NCI-H345 treated with DMSO at 0.1 percent for 48 hours (cell line): ENCODE results near the gene NEK9.
"Not testable (repeated sequence)": the region's sequence is repeated elsewhere in the genome, so short reads cannot be mapped to it uniquely, and the experiment has no call there.

Experiments
- DNase-seq: peaks from one replicate; lab custom pipeline; 2025; ENCODE audit not compliant: unreplicated experiment; lab: John Stamatoyannopoulos, UW

NEK9 gene

GRCh38 chr14:75144944-75145343 lies 18.1 kb upstream of the NEK9 start:
- no peak for DNase-seq

GRCh38 chr14:75143761-75144527 lies 17.1 kb upstream of the NEK9 start:
- no peak for DNase-seq

- no peak for DNase-seq
These were observed 15.6 kb upstream of the NEK9 start for GRCh38 chr14:75142494-75142893.

GRCh38 chr14:75141967-75142366 lies 15.1 kb upstream of the NEK9 start:
- no peak for DNase-seq

GRCh38 chr14:75141062-75141461 lies 14.2 kb upstream of the NEK9 start:
- DNase-seq = no peak

GRCh38 chr14:75140620-75141019 lies 13.8 kb upstream of the NEK9 start:
- DNase-seq = no peak

- DNase-seq = no peak
These were observed 12.3 kb upstream of the NEK9 start for GRCh38 chr14:75139185-75139584.

GRCh38 chr14:75138492-75138891 lies 11.6 kb upstream of the NEK9 start:
- DNase-seq = no peak

- no peak for DNase-seq
These were observed 7.8 kb upstream of the NEK9 start for GRCh38 chr14:75134644-75135043.

GRCh38 chr14:75133597-75133996 lies 6.7 kb upstream of the NEK9 start:
- no peak for DNase-seq

- DNase-seq = peak; percentile 43
These were observed 5.7 kb upstream of the NEK9 start for GRCh38 chr14:75132382-75133086.

GRCh38 chr14:75128596-75128990 lies 1.7 kb upstream of the NEK9 start:
- no peak for DNase-seq

- no peak for DNase-seq
These were observed 1.2 kb upstream of the NEK9 start for GRCh38 chr14:75127903-75128595.

GRCh38 chr14:75127474-75127820 lies 599 bp upstream of the NEK9 start:
- not testable (repeated sequence) for DNase-seq

GRCh38 chr14:75126121-75126544 lies 715 bp downstream of the NEK9 start:
- DNase-seq = no peak

GRCh38 chr14:75125617-75126016 lies 1.2 kb downstream of the NEK9 start:
- no peak for DNase-seq

- DNase-seq = no peak
These were observed 2.9 kb downstream of the NEK9 start for GRCh38 chr14:75123991-75124390.

GRCh38 chr14:75121552-75121951 lies 5.3 kb downstream of the NEK9 start:
- DNase-seq = no peak

- no peak for DNase-seq
These were observed 6.1 kb downstream of the NEK9 start for GRCh38 chr14:75120541-75121291.

- DNase-seq = no peak
These were observed 7.8 kb downstream of the NEK9 start for GRCh38 chr14:75119056-75119455.

GRCh38 chr14:75113932-75114539 lies 12.8 kb downstream of the NEK9 start:
- DNase-seq = no peak
